GM12873 (cell line): Measurements from ENCODE around the gene RAD51AP2.

Experiments
- TF ChIP-seq, protein P1 (sequence below): IDR thresholded peaks from 2 replicates; pipeline ENCODE4 v1.5.1; 2012; ENCODE audit warnings: low read depth, mild to moderate bottlenecking, moderate library complexity, low read length, control low read depth; ENCODE audit not compliant: insufficient read depth; ENCODE audit errors: missing control alignments

The RAD51AP2 gene

GRCh38 chr2:17476830-17477229 is 41.4 kb downstream of the RAD51AP2 start:
- TF ChIP-seq, protein P1, sequence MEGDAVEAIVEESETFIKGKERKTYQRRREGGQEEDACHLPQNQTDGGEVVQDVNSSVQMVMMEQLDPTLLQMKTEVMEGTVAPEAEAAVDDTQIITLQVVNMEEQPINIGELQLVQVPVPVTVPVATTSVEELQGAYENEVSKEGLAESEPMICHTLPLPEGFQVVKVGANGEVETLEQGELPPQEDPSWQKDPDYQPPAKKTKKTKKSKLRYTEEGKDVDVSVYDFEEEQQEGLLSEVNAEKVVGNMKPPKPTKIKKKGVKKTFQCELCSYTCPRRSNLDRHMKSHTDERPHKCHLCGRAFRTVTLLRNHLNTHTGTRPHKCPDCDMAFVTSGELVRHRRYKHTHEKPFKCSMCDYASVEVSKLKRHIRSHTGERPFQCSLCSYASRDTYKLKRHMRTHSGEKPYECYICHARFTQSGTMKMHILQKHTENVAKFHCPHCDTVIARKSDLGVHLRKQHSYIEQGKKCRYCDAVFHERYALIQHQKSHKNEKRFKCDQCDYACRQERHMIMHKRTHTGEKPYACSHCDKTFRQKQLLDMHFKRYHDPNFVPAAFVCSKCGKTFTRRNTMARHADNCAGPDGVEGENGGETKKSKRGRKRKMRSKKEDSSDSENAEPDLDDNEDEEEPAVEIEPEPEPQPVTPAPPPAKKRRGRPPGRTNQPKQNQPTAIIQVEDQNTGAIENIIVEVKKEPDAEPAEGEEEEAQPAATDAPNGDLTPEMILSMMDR, result no peak

- TF ChIP-seq, protein P1, result no peak
Observed at GRCh38 chr2:17476064-17476463, 42.2 kb downstream of the RAD51AP2 start.

GRCh38 chr2:17475286-17475685 is 43.0 kb downstream of the RAD51AP2 start:
- TF ChIP-seq, protein P1, result no peak

DNA sequence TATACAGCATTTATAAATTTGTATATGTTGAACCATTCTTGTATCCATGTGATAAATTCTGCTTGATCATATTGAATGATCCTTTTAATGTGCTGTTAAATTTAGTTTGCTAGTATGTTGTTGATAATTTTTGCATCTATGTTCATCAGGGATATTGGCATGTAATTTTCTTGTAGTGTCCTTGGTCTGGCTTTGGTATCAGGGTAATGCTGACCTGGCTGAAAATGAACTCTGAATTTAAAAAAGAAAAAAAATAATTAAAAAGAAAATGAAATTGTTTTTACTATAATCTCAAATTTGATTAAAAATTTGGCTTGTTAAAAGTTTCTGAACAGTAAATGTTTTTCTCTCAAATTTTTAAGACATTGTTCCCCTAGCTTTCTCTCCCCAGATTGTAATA is 46.3 kb downstream of the RAD51AP2 start:
- TF ChIP-seq, protein P1, result no peak

DNA sequence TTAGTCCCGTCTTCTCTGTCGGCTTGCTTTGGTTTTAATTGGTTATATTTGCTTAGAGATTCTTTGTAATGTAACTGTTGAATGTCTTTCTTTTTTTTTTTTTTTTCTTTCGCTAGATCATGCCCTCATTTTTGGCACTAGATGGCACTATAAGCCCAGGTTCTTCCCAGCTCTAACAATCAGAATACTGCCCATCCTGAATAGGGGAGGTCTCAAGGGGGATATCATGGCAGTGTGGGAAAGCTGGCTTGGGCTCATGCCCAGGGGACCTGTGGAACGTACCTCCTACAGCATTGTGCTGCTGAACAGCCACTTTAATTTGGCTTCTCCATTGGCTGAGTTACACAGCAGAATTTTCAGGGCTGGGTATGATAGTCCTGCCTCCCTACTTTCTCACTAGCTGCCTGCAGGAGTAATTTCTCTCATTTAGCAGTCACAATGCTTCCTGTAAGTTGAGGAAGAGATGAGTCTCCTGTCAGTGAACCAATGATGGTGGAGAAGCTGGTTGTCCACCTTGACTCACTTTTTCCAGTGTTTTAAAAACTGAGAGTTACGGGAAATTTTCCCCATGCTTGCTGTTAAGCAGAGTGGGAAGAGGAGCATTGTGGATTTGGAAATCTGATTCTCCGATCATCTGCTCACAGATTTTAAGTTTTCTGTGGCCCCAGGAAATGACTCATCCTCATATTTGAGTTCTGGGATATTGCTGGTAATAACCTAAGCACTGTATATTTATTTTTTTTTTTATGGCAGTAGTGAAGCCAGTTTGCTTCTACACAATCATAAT is 47.2 kb downstream of the RAD51AP2 start:
- TF ChIP-seq, protein P1, result peak; percentile 46

DNA sequence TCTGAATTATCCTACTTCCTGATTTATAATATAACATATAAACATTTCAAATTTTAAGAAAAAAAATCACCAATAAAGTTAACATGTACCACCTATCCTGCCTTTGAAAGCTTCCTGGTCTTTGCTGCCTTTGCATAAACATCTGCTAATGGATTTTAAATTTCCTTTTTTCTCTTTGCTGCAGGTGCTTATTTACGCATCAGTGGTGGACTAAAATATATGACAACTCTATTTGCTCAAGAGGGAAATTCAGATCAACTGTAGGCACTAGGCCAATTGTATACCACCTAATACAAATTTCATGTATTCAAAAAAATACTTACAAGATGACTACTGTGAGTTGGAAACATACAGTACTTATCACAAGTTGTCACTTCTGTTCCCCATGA is 57.2 kb downstream of the RAD51AP2 start:
- TF ChIP-seq, protein P1, result no peak
